ENCODE results near the gene KCNH4.

The KCNH4 gene

DNA sequence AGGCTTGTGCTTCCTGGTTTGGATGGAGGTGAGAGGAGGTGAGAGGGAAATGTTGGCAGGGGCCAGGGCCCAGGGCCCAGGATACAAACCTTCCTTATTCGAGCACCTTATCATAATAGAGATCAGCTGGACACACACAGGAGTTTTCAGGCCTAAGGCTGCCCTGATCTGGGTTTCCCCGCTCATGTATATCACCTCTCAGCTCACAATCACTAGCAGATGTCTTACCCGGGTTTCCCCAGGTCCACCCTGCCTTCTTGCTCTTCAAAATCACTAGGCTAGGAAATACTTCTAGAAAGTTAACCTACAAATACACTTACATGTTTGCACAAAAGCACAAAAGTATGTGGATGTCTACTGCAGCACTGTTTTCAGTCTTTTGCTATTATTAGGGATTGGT lies 54.1 kb downstream of the KCNH4 start:
- no peak for DNase-seq
- in situ Hi-C loops (cut with HindIII; ENCODE audit: low pct_ligation_motif_present, low pct_unique_long_range_greater_than_20kb, low sequenced_read_pairs) = no loop called here

DNA sequence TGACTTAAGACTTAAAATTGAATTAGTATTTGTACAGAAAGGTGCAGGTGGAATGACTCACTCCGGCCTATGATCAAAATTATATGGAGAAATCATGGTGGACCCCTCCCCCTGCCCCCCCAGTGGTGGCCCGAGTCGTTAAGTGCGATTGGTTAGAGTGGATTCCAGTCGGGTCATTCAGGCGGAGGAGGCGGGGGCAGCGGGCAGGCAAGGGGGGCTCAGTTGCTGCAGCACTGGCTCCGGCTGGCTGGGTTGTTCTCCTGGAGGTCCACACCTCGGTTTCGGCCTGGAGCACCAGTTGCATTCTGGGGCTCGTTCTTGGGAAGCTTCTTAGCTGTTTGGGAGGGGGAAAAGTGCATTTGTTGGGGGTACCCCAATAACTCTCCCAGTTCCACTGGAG lies 55.4 kb downstream of the KCNH4 start:
- DNase-seq = no peak
- in situ Hi-C loops (cut with HindIII; ENCODE audit: low pct_ligation_motif_present, low pct_unique_long_range_greater_than_20kb, low sequenced_read_pairs) = no loop called here

DNA sequence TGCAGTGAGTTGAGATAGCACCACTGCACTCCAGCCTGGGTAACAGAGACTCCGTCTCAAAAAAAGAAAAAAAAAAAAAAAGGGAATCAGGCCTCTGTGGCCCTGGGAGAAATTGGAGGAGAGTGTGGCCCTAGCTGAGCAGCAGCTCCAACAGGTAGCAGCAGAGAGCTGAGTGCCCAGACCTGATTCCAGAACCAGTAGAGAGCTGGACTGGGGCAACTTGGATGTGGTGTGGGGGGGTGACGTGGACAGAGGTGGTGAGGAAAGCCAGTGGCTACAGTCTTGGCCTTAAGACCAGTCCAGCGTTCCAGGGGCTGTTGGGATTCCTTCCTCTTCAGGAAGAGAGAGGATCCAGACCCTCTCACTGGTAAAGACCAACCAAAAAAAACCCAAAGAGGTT lies 56.7 kb downstream of the KCNH4 start:
- DNase-seq = no peak
- in situ Hi-C loops (cut with HindIII; ENCODE audit: low pct_ligation_motif_present, low pct_unique_long_range_greater_than_20kb, low sequenced_read_pairs) = loop anchor here (25.0 kb wide), 1 partner anchor 162 kb away; the partner anchor contains the start of gene CNP

DNA sequence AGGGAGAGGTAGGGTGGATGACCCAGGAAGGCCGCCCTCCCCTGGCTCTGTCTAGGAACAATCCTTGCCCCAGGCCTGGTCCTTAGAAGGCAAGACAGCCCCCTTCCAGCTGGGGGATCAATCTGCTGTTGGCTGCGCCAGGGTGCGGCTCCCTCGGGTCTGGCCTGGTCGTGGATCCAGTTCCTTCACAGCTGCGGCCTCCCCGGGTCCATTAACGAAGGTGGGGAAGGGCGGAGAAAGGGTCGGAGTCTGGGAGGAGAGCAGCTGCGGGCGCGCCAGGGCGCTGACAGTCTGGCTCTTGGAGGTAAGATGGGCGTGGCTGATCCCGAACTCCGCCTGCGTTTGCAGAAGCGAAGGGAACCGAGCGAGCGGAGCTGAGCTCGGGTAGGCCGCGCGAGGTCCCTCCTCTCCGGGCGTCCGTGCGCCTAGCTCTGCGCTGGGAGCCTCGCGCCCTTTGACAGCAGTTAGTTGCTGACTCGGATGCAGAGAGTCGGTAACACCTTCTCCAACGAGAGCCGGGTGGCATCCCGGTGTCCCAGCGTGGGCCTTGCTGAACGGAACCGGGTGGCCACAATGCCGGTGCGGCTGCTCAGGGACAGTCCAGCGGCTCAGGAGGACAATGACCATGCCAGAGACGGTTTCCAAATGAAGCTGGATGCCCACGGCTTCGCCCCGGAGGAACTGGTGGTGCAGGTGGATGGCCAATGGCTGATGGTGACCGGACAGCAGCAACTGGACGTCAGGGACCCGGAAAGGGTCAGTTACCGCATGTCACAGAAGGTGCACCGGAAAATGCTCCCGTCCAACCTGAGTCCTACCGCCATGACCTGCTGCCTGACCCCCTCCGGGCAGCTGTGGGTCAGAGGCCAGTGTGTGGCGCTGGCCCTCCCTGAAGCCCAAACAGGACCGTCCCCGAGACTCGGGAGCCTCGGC lies 58.3 kb downstream of the KCNH4 start, which contains the start of gene HSPB9:
TSS of gene HSPB9 (plus strand) at position 434 of the 933 bp plus-strand sequence. CDS start at position 481, 47 bp downstream.
- in situ Hi-C loops (cut with HindIII; ENCODE audit: low pct_ligation_motif_present, low pct_unique_long_range_greater_than_20kb, low sequenced_read_pairs) = loop anchor here (25.0 kb wide), 1 partner anchor 160 kb away; the partner anchor contains the start of gene CNP
- no peak for DNase-seq

DNA sequence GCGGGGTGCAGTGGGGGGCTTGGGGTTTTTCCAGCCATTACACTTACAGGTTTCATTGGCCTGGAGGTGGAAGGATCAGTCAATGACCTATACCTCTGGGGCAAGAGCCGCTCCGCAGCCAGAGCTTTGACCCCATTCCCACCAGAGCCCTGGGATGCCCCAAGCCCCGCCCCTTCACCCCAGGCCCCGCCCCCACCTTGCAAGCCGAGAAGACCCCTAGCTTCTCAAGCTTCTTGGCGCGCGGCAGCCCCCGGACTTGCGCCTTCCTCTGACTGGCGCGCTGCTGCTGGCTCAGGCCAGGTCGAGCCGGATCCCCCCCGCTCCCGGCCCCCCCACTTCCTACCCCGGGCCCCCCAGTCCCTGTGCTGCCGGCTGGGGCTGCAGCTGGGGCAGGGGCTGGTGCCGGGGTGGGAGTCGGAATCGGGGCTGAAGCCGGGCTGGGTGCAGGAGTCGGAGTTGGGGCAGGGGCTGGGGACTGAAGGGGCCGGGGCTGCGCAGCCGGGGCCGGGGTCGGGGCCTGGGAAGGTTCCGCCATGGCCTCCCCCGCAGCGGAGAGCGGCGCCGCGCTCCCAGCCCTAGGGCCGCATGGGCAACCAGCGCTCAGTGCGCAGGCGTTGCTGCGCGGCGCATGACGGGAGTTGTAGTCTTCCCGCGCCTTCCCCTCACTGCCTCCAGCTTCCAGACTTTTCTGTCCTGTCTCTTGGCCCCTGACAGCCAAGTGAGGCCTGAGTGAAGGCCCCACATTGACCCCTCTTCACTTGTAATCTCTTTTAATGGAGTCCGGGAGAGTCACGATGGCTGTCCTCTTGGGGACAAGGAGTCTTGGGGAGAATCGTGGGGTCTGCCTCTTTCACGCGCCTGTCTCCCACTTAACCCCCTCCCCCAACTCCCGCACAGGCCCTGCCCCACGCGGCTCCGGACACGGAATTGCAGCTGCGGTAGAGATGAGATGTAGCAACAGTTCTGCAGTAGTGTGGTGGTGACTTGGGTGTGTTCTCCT lies 59.9 kb downstream of the KCNH4 start, which contains the start of gene KAT2A:
TSS of gene KAT2A (minus strand) at position 598 of the 1,000 bp plus-strand sequence. CDS start at position 535, 63 bp downstream.
- in situ Hi-C loops (cut with HindIII; ENCODE audit: low pct_ligation_motif_present, low pct_unique_long_range_greater_than_20kb, low sequenced_read_pairs) = loop anchor here (25.0 kb wide), 1 partner anchor 159 kb away; the partner anchor contains the start of gene CNP
- peak; percentile 88 for DNase-seq

DNA sequence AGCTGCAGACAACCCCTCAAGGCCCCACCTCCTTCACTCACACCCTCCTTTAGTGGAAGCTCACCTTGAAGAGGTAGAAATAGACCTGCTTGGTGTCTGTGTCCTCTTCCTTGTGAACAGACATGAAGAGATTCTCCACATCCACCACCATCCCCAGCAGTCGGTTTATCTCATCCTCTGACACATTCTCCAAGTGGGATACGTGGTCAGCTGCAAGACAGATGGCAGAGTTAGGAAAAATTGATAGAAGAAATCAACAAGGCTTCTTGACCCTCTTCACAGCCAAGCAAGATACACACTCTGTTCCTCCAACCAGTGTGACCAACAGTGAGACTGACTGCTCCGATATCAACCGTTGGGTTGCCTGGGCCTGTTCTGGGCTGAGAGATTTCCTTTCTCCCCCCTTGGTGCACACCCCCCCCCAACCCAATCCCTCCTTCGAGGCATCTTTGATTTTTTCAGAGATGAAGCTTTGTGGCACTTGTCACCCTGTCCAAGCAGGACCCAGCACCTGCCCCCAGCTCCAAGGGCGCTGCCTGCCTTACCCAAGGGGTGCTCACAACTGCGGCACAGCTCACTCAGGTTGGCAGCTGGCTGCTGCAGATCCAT lies 60.7 kb downstream of the KCNH4 start:
- no peak for DNase-seq
- in situ Hi-C loops (cut with HindIII; ENCODE audit: low pct_ligation_motif_present, low pct_unique_long_range_greater_than_20kb, low sequenced_read_pairs) = loop anchor here (25.0 kb wide), 1 partner anchor 158 kb away; the partner anchor contains the start of gene CNP

DNA sequence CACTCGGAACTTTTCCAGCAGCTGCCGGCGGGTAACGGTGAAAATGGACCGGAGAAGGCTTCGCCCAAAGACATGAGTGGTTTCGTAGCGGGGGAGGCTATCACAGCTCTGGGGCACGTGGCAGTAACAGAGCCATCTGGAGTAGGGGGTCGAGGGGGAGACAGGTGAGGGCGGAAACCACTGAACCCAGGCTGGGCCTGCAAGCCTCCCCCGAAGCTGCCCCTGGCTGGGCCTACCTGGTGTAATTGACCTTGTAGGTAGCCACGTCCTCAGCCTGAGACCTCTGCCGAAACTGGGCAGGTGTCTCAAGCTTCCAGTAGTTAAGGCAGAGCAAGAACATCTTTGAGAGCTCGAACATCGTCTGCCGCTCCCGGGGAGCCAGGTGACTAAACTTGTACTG lies 61.6 kb downstream of the KCNH4 start:
- no peak for DNase-seq
- in situ Hi-C loops (cut with HindIII; ENCODE audit: low pct_ligation_motif_present, low pct_unique_long_range_greater_than_20kb, low sequenced_read_pairs) = loop anchor here (25.0 kb wide), 1 partner anchor 157 kb away; the partner anchor contains the start of gene CNP

DNA sequence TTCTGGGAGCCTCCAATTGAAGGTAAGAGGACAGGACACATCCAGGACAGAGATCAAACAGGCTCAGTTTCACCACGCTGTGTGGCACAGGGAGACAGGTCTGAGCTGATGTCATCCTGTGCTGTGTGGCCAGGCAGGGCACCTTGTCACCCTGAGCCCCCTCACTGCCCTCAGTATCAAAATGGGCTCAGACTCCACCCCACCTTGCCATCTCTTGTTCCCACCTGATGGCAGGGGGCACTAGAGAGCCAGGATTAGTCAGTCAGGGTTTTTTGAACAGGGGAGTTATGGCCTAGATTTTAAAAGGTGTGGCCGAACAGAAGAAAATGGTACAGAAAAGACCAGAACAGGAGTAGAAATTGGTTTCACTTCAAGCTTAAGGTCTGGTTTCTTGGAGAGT lies 62.4 kb downstream of the KCNH4 start:
- in situ Hi-C loops (cut with HindIII; ENCODE audit: low pct_ligation_motif_present, low pct_unique_long_range_greater_than_20kb, low sequenced_read_pairs) = loop anchor here (25.0 kb wide), 1 partner anchor 156 kb away; the partner anchor contains the start of gene CNP
- DNase-seq = peak; percentile 56

DNA sequence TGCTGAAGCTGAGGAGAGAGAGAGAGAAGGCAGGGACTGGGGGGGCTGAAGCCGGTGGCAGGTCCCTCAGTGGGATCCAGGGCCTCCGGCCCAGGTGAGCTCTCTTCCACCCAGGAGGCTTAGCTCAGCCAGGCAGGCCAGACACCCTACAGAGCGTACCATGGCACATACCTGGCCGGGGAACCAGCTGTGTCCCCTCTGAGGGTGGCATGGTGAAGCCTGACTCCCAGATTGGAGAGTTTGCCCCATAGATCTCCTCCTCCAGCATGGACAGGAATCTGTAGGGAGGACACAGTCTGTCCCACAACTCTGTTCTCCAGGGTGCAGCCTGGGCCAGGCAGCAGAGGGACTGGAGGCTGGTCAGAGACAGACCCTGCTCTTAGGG lies 62.8 kb downstream of the KCNH4 start:
- in situ Hi-C loops (cut with HindIII; ENCODE audit: low pct_ligation_motif_present, low pct_unique_long_range_greater_than_20kb, low sequenced_read_pairs) = loop anchor here (25.0 kb wide), 1 partner anchor 156 kb away; the partner anchor contains the start of gene CNP
- DNase-seq = no peak

DNA sequence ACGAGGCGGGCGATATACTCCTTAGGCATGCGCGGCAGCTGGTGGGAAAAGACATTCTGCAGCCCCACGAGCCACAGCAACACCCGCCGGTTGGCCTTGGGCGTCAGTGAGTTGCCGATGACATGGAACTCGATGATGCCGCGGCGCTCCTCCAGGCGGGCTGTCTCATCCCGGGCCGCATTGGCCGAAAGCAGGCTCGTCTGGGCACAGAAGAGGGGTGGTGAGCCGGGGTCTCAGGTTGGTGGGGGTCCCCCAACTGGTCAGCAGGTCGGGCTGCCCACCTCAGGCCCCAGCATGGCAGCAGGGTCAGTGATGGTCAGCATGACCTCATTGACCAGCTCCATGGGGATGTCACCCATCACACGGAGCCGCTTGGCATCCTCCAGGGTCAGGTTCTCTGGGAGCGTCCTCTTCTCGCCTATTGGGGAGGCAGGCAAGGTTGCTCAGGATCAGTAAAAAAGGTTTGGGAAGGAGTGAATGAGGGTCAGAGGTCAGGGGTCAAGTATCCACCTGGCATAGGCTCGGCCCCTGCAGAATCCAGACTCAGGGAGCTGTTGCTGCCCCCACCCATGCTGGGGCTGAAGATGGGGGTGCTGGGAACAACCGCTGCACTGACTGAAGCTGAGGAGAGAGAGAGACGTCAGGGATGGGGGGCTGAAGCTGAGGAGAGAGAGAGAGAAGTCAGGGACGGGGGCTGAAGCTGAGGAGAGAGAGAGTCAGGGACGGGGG lies 63.4 kb downstream of the KCNH4 start:
- DNase-seq = no peak
- in situ Hi-C loops (cut with HindIII; ENCODE audit: low pct_ligation_motif_present, low pct_unique_long_range_greater_than_20kb, low sequenced_read_pairs) = loop anchor here (25.0 kb wide), 1 partner anchor 155 kb away; the partner anchor contains the start of gene CNP

DNA sequence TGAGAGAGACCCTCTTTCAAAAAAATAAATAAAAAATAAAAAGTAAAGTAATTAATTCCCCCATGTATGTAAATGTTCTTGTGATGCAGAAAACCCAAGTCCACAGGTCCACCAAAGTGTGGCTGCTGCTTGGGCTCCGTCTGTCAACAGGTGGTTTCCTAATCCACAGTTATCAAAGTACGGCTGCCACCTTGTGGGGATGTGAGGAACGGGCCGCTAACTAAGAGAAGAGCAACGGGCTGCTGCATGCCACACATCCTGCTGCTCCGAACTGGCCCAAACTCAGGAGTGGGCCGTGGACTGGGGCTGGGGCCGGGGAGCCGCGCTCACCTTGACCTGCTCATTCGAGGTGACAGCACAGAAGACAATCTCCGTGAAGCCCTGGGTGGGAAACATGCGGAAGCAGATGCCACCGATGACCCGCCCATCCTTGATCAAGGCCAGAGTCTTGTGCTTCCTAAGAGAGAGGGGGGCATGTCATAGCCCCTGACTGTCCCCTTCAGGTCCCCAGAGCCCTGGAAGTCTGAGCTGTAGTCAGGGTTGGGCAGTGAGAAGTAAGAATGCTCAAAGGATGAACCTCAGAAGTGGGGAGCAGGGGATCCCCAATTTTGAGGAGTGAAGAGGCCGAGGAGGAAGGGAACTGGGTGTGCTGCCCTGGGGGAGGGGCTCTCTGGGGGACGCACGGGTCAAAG lies 64.1 kb downstream of the KCNH4 start:
- in situ Hi-C loops (cut with HindIII; ENCODE audit: low pct_ligation_motif_present, low pct_unique_long_range_greater_than_20kb, low sequenced_read_pairs) = loop anchor here (25.0 kb wide), 1 partner anchor 155 kb away; the partner anchor contains the start of gene CNP
- DNase-seq = peak; percentile 84

DNA sequence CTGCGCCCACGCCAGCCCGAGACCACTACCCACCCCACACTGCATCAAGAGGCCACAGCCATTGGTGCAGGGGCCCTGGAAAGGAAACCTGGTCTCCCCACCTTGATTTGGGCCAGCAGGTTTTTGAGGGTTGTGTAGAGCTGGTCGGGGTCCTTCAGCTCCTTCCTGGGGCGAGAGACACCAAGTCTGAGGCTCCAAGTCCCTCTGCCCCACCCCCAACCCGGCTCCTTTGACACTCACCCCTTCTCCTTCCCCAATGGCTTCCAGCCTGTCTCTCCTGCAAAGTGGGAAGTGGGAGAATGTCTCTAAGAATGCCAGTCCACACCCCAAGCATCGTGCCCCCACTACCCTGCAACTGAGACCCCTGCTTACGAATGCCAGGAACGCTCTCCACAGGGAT lies 66.8 kb downstream of the KCNH4 start:
- in situ Hi-C loops (cut with HindIII; ENCODE audit: low pct_ligation_motif_present, low pct_unique_long_range_greater_than_20kb, low sequenced_read_pairs) = loop anchor here (25.0 kb wide), 1 partner anchor 152 kb away; the partner anchor contains the start of gene CNP
- no peak for DNase-seq

DNA sequence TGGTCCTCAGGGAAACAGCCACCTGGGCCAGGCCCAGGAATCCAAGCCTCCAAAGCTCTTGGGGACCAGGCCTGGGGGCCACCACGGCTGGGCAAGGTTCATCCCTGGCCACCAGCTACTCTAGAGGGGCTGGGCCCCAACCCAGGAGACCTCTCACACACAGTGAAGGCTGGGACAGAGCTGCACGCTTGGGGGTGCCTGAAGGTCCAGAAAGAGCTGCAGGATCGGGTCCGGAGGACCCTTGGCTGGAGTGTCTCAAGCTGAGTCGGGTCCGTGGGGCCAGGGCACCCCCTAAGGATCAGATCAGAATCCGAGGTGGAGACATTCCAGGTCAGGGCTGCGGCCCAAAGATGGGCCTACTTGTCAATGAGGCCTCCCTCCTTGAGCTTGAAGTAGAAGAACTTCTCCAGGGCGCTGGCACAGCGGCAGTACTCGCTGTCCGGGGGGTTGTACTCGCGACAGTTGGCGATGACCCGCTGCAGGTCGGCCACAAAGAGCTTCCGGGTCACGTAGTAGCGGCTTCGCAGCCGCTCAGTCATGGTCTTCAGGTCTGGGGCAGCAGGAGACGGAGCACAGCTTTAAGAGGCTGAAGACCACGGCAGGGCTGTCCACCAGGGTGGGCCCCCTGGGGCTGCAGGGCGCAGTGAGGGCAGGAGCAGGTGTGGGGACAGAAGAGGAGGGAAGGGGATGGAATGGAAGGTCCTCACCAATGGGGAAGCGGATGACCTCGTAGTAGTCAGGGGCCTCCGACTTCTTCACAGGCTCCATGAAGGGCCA lies 67.5 kb downstream of the KCNH4 start:
- in situ Hi-C loops (cut with HindIII; ENCODE audit: low pct_ligation_motif_present, low pct_unique_long_range_greater_than_20kb, low sequenced_read_pairs) = loop anchor here (25.0 kb wide), 1 partner anchor 151 kb away; the partner anchor contains the start of gene CNP

DNA sequence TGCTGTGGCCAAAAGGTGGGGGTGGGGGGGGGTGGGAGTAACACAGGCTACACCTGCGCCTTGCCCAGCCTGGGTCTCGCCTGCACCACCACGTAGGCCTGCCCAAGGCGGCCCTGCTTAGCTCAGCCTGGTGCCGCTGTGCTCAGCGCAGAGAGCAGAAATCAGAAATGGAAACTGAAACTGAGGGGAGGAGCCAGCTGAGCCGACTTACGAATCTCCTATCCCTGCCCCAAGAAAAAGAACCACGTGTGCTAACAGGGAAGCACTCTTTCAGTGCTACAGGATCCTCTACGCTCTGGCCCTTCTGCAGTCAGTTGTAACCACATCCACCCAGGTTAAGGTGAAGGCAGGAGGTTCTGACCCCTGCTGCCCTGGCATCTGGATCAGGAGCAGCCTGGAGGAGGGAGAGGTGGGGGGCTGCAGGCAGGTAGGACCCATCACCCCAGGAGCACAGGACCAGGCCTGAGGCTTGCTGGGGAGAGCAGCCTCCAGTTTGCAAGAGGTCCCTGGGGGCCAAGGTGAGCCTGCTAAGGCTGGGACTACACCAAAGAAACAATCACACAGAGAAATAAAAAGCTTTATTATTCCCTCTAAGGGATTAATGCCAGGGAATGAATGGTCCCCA lies 68.3 kb downstream of the KCNH4 start, which contains the start of gene DHX58:
TSS of gene DHX58 (minus strand) at position 163 of the 625 bp plus-strand sequence. CDS start 822 bp downstream, outside the sequence.
- in situ Hi-C loops (cut with HindIII; ENCODE audit: low pct_ligation_motif_present, low pct_unique_long_range_greater_than_20kb, low sequenced_read_pairs) = loop anchor here (25.0 kb wide), 1 partner anchor 150 kb away; the partner anchor contains the start of gene CNP
- peak; percentile 92 for DNase-seq

More for the DNA sequence above, 67.5 kb downstream of the KCNH4 start:
- DNase-seq = no peak

DNA sequence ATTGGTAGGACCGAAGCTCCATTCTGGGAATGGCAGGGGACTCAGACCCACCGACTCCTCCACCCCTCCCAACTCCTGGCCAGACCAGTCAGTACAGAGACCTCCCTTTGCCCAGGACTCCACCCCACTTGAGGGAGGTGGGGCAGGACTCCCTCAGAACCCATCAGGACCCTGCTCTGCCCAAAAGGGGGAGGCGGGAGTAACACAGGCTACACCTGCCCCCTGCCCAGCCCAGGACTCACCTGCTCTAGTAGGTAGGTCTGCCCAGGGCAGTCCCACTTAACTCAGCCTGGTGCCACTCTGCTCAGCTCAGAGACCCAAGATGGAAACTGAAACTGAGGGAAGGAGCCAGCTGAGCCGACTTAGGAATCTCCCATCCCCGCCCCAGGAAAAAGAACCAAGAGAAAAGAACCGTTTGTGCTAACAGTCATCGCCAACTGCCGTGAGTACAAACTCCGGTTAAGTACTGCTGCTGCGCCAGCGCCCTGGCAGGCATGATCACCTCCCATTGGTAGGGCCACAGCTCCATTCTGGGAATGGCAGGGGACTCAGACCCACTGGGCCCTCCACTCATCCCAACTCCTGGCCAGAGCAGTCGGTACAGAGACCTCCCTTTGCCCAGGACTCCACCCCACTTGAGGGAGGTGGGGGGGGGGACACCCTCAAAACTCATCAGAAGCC lies 68.9 kb downstream of the KCNH4 start:
- peak; percentile 66 for DNase-seq
- in situ Hi-C loops (cut with HindIII; ENCODE audit: low pct_ligation_motif_present, low pct_unique_long_range_greater_than_20kb, low sequenced_read_pairs) = loop anchor here (25.0 kb wide), 1 partner anchor 150 kb away; the partner anchor contains the start of gene CNP

Measured in ACHN (cell line).